ENCODE results near the gene ACOT8. TPM values are rescaled to one million over a fixed set of nuclear protein-coding genes. Genes with fewer than 3 reads are reported as not detected.
"Not testable (repeated sequence)": the region's sequence is repeated elsewhere in the genome, so short reads cannot be mapped to it uniquely, and the experiment has no call there.

The ACOT8 gene
- total RNA-seq, 1 experiment from 2014 or later, result 36.2 TPM

GRCh38 chr20:45904583-45905504 lies 47.7 kb upstream of the ACOT8 start:
- Histone ChIP-seq H3K4me1 (no peaks in the 10 kb centered on the region), H3K9me3 (no peaks in the 10 kb centered on the region), H3K27me3 (replicated peaks; ENCODE audit: control insufficient read depth, insufficient read depth, low read length) (no peaks in the 10 kb centered on the region), H3K36me3 (ENCODE audit: control insufficient read depth, insufficient read depth, low read length) (no peaks in the 10 kb centered on the region), H3K4me3 (ENCODE audit: low read depth, low read length) (no peak overlapping the region)
- no peak for TF ChIP-seq CTCF (IDR thresholded peaks at IDR 0.05; ENCODE audit: insufficient read depth in 1 of 2, low read depth in 1 of 2, low read length in 1 of 2, severe bottlenecking in 1 of 2, unreplicated experiment in 1 of 2)
- no peaks in the 10 kb centered on the region for H3K9me3 Mint-ChIP-seq (ENCODE audit: unreplicated experiment)
- ChIA-PET POLR2A (interaction anchor here (1.0 to 1.2 kb wide), 3 partner anchors 16 to 30 kb away, joined by 3 to 12 read pairs (median 4); partner anchors contain the start of gene PCIF1), CTCF (interaction anchor here (0.6 to 1.4 kb wide), 6 partner anchors 13 to 65 kb away, joined by 3 to 7 read pairs (median 3); partner anchors contain the start of genes CTSA and NEURL2)
- BruUV-seq (replicated peaks), result no TSS peak
- peaks cover 5% of the 10 kb centered on the region for H3K36me3 Mint-ChIP-seq (ENCODE audit: insufficient read depth, unreplicated experiment)
- peaks cover 6% of the 10 kb centered on the region for H3K4me1 Mint-ChIP-seq (ENCODE audit: low read depth, unreplicated experiment)
- no peaks in the 10 kb centered on the region for H3K27me3 Mint-ChIP-seq (ENCODE audit: insufficient read depth, unreplicated experiment)
- DNase-seq, result no peak
- no peak overlapping the region for H3K4me3 Mint-ChIP-seq (ENCODE audit: unreplicated experiment)
- intact Hi-C loops (cut with micrococcal nuclease; ENCODE audit: unreplicated experiment), result no loop called here
- H3K27ac Mint-ChIP-seq (ENCODE audit: unreplicated experiment), result no peak overlapping the region

GRCh38 chr20:45902199-45902701 lies 45.1 kb upstream of the ACOT8 start:
- Mint-ChIP-seq H3K9me3 (ENCODE audit: unreplicated experiment) (no peaks in the 10 kb centered on the region), H3K27ac (ENCODE audit: unreplicated experiment) (peak overlapping the region; percentile 1), H3K36me3 (ENCODE audit: insufficient read depth, unreplicated experiment) (peaks cover 13% of the 10 kb centered on the region), H3K27me3 (ENCODE audit: insufficient read depth, unreplicated experiment) (no peaks in the 10 kb centered on the region), H3K4me3 (ENCODE audit: unreplicated experiment) (no peak overlapping the region), H3K4me1 (ENCODE audit: low read depth, unreplicated experiment) (peaks cover 6% of the 10 kb centered on the region)
- Histone ChIP-seq H3K27me3 (replicated peaks; ENCODE audit: control insufficient read depth, insufficient read depth, low read length) (no peaks in the 10 kb centered on the region), H3K9me3 (no peaks in the 10 kb centered on the region), H3K36me3 (ENCODE audit: control insufficient read depth, insufficient read depth, low read length) (0 out of 2 replicates have a peak, but pooled peaks cover 5% of the 10 kb centered on the region), H3K4me1 (no peaks in the 10 kb centered on the region), H3K4me3 (ENCODE audit: low read depth, low read length) (no peak overlapping the region)
- TF ChIP-seq CTCF (IDR thresholded peaks at IDR 0.05; ENCODE audit: insufficient read depth in 1 of 2, low read depth in 1 of 2, low read length in 1 of 2, severe bottlenecking in 1 of 2, unreplicated experiment in 1 of 2), result no peak
- BruUV-seq (replicated peaks), result no TSS peak
- no peak for DNase-seq
- intact Hi-C loops (cut with micrococcal nuclease; ENCODE audit: unreplicated experiment), result no loop called here
- ChIA-PET POLR2A (interaction anchor here (1.3 to 1.6 kb wide), 3 partner anchors 12 to 25 kb away, joined by 3 to 5 read pairs (median 4); partner anchors contain the start of genes CTSA, NEURL2 and ZSWIM1), CTCF (interaction anchor here (1.0 kb wide), 1 partner anchor 11 kb away, joined by 3 read pairs; the partner anchor contains the start of genes CTSA and NEURL2)

- H3K27me3 Mint-ChIP-seq (ENCODE audit: insufficient read depth, unreplicated experiment); H3K9me3 ChIP-seq; intact Hi-C loops (cut with micrococcal nuclease; ENCODE audit: unreplicated experiment); BruUV-seq (replicated peaks); H3K4me3 ChIP-seq (ENCODE audit: low read depth, low read length); H3K4me1 ChIP-seq; DNase-seq; H3K36me3 ChIP-seq (ENCODE audit: control insufficient read depth, insufficient read depth, low read length); H3K4me1 Mint-ChIP-seq (ENCODE audit: low read depth, unreplicated experiment); H3K4me3 Mint-ChIP-seq (ENCODE audit: unreplicated experiment); H3K9me3 Mint-ChIP-seq (ENCODE audit: unreplicated experiment); H3K27me3 ChIP-seq (replicated peaks; ENCODE audit: control insufficient read depth, insufficient read depth, low read length); H3K27ac Mint-ChIP-seq (ENCODE audit: unreplicated experiment): not testable (repeated sequence)
- H3K36me3 Mint-ChIP-seq (ENCODE audit: insufficient read depth, unreplicated experiment), result peaks cover 22% of the 10 kb centered on the region
- ChIA-PET POLR2A (interaction anchor here (1.1 to 1.6 kb wide), 3 partner anchors 11 to 26 kb away, joined by 3 to 4 read pairs (median 3); partner anchors contain the start of genes CTSA and NEURL2), CTCF (interaction anchor here (1.0 kb wide), 1 partner anchor 10 kb away, joined by 3 read pairs; the partner anchor contains the start of genes CTSA and NEURL2)
Measured at GRCh38 chr20:45901332-45901731, 44.1 kb upstream of the ACOT8 start.
